A673 (cell line): ENCODE data around the gene GAGE12J.
"Not testable (repeated sequence)": the region's sequence is repeated elsewhere in the genome, so short reads cannot be mapped to it uniquely, and the experiment has no call there.

Source experiments
- CTCF ChIP-seq: fragments of 300-800, 200-600 bp; sonication (generic); conservative IDR thresholded peaks from 2 replicates; pipeline ENCODE4 v1.5.1; 2017; ENCODE audit warnings: low read depth, mild to moderate bottlenecking, antibody characterized with exemption, low read length, moderate library complexity, mixed read lengths
- EZH2 ChIP-seq: fragments of 200-600 bp; sonication (generic); IDR thresholded peaks from 2 replicates; pipeline ENCODE4 v1.6.1; 2017; ENCODE audit warnings: borderline replicate concordance, low read depth, mild to moderate bottlenecking, mixed read lengths, antibody characterized with exemption, low read length; ENCODE audit not compliant: poor library complexity, severe bottlenecking

- not testable (repeated sequence) for TF ChIP-seq CTCF, EZH2
Observed at GRCh38 chrX:49299293-49299692, 22.5 kb upstream of the GAGE12J start.
